Activated CD8-positive, alpha-beta memory T cell treated with anti-CD3 and anti-CD28 coated beads, Interleukin-2, amount 50 U/mL, for 4 hours (primary cell): ENCODE data around the gene CORIN.

Source experiments
- DNase-seq: peaks from one replicate; pipeline ENCODE4 v3.0.0-alpha.2; 2020

The CORIN gene

DNA sequence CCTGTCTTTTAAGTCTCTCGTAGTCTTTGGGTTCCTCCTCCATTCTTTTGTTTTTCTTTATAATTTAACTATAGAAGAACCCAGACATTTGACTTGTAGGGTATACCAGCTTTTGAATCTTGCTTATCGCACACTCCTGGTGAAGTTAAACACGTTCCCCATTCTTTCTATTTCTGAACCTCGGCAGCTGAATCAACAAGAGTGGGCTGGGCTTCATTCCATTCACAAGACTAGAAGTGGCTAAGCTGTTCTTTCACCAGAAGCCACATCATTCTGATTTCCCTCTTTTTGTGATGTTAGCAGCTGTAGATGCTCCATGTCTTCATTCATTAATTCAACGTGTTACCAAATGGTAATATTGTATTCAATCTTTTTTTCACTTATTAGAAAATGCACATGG, 167.9 kb downstream of the CORIN start:
- no peak for DNase-seq

- DNase-seq, result no peak
These were observed 169.0 kb downstream of the CORIN start for GRCh38 chr4:47668810-47669408.

- DNase-seq, result no peak
These were observed 169.6 kb downstream of the CORIN start for GRCh38 chr4:47668256-47668655.

DNA sequence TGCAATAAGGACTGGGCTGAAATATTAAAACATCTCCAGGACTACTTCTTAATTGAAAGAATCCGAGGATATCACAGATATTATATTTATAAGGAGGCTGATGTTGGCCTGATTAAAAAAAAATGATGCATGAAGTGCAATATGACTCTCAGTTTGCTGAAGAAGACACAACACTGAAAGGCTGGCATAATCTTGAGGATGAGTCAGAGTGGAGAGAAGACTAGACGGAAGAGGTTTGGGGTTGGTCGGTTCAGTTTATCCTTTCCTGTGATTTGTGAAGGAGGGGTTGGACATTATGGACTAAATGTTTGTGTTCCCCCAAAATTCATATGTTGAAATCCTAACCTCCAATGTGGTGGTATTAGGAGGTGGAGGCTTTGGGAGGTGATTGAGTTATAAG, 170.3 kb downstream of the CORIN start:
- no peak for DNase-seq

DNA sequence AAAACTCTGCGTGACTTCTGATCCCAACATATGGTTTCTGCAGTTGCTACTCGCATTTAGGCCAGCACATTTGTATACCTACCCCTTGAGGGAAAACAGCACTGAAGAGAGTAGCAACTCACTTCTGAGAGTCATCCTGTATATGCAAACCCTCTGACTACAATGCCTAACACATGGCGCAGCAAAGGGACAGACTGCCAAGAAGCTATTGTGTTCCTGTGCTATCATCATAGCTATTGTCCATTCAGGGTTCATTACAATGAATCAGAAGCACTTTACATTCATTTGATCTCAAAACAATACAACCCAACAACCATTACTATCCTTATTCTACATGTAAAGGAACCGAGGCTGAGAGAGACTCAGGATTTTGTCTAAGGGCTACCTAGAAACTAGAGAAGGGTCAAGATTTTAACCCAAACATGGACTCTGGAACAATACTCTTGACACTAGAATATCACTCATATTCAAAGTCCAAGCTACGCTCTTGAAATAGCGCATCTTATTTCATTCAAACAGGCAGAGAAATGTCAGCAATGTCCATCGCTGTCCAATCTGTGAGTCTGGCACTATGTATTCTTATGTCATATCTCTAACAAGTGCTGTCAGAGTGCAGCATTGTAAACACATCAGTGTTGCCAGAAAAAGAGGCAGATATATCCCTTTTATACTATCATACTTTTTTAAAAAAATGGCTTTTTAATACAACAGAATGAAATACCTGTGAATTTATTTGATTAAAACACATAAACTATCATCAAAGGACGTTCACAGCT, 173.6 kb downstream of the CORIN start:
- no peak for DNase-seq

- no peak for DNase-seq
These were observed 174.9 kb downstream of the CORIN start for GRCh38 chr4:47662975-47663374.

DNA sequence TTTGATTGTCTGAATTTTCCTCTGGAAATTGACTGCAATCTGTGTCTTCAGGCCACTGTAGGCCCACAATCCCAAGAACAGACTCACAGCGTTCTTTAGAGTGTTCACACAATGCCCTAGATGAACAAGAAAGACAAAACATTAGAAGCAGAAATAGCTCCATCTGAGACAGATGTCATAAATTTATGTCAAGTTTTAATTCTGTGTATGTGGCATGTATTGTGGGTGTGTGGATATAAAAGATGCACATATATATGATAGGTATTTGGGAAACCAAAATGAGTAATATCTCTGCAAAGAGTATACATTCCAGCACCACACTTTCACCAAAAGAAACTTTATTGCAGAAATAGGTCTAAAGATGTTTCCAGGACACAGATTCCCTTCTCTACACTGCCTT, 176.1 kb downstream of the CORIN start:
- DNase-seq, result no peak

- no peak for DNase-seq
These were observed 178.5 kb downstream of the CORIN start for GRCh38 chr4:47659342-47659741.

DNA sequence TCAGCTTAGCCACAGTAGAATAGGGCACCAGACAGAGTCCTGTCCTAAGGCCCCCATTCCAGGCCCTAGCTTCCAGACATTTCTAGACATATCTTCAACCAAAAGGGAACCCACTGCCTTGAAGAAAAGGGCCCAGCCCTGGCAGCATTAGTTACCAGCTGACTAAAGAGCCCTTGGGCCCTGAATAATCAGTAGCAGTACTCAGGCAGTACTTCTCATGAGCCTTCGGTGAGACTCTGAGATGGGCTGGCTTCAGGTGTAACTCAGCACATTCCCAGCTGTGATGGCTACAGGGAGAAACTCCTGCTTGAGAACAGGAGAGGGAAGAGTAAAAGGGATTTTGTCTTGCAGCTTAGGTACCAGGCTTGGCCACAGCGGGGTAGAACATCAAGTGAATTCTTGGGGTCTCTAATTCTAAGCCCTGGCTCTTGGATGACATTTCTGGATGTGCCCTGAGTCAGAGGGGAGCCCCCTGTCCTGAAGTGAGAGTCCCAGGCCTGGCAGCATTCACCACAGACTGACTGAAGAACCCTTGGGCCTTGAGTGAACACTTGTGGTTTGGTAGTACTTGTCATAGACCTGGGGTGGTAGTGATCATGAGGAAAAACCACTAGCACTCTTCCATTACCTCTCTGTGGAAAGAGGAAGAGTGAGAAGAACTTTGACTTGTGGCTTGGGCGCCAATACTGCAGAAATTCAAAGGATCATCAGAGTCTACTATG, 182.7 kb downstream of the CORIN start:
- DNase-seq, result no peak

GRCh38 chr4:47652092-47652491, 185.8 kb downstream of the CORIN start:
- no peak for DNase-seq

DNA sequence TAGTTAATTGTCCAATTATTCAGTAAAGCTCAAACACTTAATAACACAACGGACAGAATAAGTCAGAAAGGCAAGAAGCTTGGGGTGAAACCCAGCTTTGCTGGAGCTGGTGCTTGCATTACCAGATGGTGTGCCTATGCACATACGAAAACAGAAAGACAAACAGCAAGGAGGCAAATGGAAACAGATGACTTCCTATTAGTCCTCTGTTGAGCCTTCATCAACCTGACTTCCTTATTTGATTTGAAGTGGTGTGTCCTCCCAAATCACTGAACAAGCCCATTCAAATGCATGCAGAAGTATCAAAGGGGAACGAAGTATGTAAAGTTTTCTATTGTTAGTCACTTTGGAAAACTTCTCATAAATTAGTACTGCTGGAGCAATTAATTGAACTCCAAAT, 186.6 kb downstream of the CORIN start:
- DNase-seq, result no peak

- DNase-seq, result no peak
These were observed 187.2 kb downstream of the CORIN start for GRCh38 chr4:47650584-47651130.

GRCh38 chr4:47647544-47647943, 190.3 kb downstream of the CORIN start:
- DNase-seq, result no peak

- no peak for DNase-seq
These were observed 190.8 kb downstream of the CORIN start for GRCh38 chr4:47647029-47647428.

GRCh38 chr4:47646372-47646771, 191.5 kb downstream of the CORIN start:
- no peak for DNase-seq

DNA sequence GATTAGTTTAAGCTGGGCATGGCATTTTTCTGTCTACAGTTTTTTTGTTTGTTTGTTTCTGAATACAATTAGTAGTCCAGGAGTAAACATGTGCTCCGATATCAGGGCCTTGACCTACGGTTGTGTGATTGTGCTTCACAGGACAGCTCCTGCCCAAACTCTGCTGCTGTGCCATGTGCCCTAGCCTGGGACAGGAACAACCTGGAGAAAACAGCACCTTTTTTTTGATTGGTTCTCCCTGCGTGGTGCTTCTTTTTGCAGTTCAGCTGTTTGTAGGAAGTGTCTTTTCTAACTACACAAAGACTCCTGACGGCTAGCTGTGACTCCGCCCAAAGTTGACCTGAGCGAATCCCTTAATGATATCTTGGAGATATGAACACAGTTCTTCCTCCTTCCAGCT, 194.0 kb downstream of the CORIN start:
- DNase-seq, result no peak

- no peak for DNase-seq
These were observed 194.7 kb downstream of the CORIN start for GRCh38 chr4:47642985-47643760.

DNA sequence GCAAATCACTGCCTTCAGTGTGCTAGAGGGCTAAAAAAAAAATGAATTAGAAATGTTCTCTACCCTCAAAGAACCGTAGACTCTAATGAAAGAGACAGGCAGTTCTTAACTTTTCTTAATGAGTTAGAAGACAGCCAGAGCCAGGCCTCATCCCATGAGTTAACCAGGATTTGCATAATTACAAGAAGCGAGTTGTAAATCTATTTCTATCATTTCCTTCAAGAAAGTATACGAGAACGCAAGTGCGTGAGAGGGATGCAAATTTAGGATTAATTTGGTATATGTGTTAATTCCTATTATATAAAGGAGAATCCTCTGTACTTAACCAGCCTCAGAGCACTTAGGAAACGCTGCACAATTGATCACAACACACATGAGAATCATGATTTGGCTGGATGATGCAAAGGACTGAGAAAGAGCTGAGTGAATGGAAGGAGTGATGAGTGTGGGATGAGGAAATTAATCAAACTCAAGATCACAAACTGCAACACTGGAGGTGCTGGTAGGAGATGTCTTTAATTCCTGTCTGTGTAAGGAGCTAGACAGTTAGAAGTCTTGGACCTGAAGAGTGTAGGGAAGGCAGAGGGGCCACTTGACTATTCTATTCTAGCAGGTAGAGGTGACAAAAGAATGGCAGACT, 195.6 kb downstream of the CORIN start:
- no peak for DNase-seq

GRCh38 chr4:47641755-47642154, 196.1 kb downstream of the CORIN start:
- DNase-seq, result no peak

DNA sequence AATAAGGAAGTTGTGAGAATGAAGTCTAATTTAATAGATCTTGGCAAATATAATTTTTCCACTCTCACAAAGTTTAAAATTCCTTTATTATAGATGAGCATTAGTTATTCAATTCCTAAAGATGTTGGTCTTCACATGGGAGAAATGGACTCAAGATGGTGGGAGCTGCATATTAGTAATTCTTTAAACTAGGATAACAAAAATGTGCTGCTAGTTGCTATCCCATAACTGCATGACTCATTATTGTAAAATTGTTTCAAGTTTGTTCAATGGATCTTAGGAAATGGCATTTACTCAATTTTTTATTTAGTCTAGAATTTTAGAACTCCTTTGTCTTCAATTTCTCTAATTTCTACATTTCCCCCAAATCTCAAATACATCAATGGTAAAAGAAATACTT, 197.0 kb downstream of the CORIN start:
- DNase-seq, result no peak

DNA sequence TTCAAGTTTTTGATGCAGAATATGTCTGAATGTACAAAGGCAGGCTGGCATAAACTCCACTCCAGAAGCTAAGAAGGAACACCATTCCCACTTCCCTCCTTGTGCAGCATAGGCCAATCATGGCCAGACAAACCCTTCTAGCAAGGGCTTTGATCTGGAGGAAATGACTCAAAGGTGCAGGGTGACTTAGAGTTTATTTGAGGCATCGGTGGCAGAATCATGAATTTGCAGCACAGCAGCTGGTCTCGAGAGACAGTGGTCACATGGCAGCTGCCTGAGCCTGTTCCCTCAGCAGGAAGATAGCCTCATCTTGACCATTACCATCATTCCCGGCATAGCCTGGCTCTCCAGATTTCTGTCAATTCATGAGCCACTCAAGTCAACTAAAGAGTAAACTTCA, 198.3 kb downstream of the CORIN start:
- no peak for DNase-seq

- no peak for DNase-seq
These were observed 206.7 kb downstream of the CORIN start for GRCh38 chr4:47631161-47631560.

GRCh38 chr4:47624031-47624441, 213.8 kb downstream of the CORIN start:
- no peak for DNase-seq
